Endothelial cell (in vitro differentiated cells): ENCODE results near the gene OR11A1. TPM values are rescaled to one million over a fixed set of nuclear protein-coding genes. Genes with fewer than 3 reads are reported as not detected.

Experiments
- DNase-seq: peaks from one replicate; pipeline ENCODE4 v3.0.0; 2021; ENCODE audit warnings: low spot score
- H3K27ac Mint-ChIP-seq: one replicate; pipeline ENCODE4 v1.8.0; 2021; ENCODE audit warnings: mixed read lengths, inconsistent platforms; ENCODE audit not compliant: unreplicated experiment
- H3K27me3 Mint-ChIP-seq: one replicate; pipeline ENCODE4 v1.8.0; 2021; ENCODE audit warnings: mild to moderate bottlenecking, moderate library complexity, mixed read lengths, inconsistent platforms; ENCODE audit not compliant: unreplicated experiment
- H3K36me3 Mint-ChIP-seq: one replicate; pipeline ENCODE4 v1.8.0; 2021; ENCODE audit warnings: mild to moderate bottlenecking, low read depth, mixed read lengths, inconsistent platforms; ENCODE audit not compliant: unreplicated experiment
- H3K4me1 Mint-ChIP-seq: one replicate; pipeline ENCODE4 v1.8.0; 2021; ENCODE audit warnings: mild to moderate bottlenecking, mixed read lengths, inconsistent platforms; ENCODE audit not compliant: unreplicated experiment
- H3K4me3 Mint-ChIP-seq: one replicate; pipeline ENCODE4 v1.8.0; 2021; ENCODE audit warnings: mild to moderate bottlenecking, mixed read lengths, inconsistent platforms; ENCODE audit not compliant: unreplicated experiment
- H3K9me3 Mint-ChIP-seq: one replicate; pipeline ENCODE4 v1.8.0; 2021; ENCODE audit warnings: mixed read lengths, inconsistent platforms; ENCODE audit not compliant: unreplicated experiment
- total RNA-seq: library from RNA; stranded (reverse); fragmentation: NEBNext Ultra II Directional; extraction: Animal tissue kit (Norgen Biotek cat#: 25700); gene quantifications from one replicate; pipeline ENCODE4 v1.2.1, GENCODE V29; 2021; ENCODE audit not compliant: unreplicated experiment
- TF ChIP-seq, protein P1 (sequence below): fragments of 200-600 bp; sonication (generic); IDR thresholded peaks from one replicate; pipeline ENCODE4 v1.5.0; 2021; ENCODE audit warnings: antibody characterized with exemption; ENCODE audit not compliant: unreplicated experiment

OR11A1 gene
- total RNA-seq, 1 donor from 2014 or later, result not detected

DNA sequence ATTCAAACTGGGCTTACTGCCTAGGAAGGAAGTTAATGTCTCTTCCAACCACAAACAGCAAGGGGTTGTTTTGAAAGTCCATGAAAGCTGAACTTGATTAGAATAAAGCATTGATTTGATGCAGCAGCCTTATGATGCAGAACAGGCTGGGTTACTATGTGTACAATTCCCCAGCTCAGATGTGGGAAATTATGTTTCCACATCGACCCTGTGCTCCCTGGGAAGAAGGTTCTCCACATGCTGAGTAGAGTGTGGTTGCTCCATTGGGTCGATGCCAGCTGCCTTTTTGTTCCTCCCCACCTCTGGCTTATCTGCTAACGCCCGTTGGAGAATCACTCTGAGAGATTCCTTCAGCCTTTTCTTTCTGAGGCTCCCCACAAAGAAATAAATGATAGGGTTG lies 29.7 kb upstream of the OR11A1 start:
- H3K4me1 Mint-ChIP-seq, result no peaks in the 10 kb centered on the region
- H3K4me3 Mint-ChIP-seq, result no peak overlapping the region
- H3K27me3 Mint-ChIP-seq, result no peaks in the 10 kb centered on the region
- H3K9me3 Mint-ChIP-seq, result no peaks in the 10 kb centered on the region
- H3K36me3 Mint-ChIP-seq, result no peaks in the 10 kb centered on the region
- TF ChIP-seq, protein P1, sequence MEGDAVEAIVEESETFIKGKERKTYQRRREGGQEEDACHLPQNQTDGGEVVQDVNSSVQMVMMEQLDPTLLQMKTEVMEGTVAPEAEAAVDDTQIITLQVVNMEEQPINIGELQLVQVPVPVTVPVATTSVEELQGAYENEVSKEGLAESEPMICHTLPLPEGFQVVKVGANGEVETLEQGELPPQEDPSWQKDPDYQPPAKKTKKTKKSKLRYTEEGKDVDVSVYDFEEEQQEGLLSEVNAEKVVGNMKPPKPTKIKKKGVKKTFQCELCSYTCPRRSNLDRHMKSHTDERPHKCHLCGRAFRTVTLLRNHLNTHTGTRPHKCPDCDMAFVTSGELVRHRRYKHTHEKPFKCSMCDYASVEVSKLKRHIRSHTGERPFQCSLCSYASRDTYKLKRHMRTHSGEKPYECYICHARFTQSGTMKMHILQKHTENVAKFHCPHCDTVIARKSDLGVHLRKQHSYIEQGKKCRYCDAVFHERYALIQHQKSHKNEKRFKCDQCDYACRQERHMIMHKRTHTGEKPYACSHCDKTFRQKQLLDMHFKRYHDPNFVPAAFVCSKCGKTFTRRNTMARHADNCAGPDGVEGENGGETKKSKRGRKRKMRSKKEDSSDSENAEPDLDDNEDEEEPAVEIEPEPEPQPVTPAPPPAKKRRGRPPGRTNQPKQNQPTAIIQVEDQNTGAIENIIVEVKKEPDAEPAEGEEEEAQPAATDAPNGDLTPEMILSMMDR, result no peak
- DNase-seq, result no peak
- no peak overlapping the region for H3K27ac Mint-ChIP-seq

DNA sequence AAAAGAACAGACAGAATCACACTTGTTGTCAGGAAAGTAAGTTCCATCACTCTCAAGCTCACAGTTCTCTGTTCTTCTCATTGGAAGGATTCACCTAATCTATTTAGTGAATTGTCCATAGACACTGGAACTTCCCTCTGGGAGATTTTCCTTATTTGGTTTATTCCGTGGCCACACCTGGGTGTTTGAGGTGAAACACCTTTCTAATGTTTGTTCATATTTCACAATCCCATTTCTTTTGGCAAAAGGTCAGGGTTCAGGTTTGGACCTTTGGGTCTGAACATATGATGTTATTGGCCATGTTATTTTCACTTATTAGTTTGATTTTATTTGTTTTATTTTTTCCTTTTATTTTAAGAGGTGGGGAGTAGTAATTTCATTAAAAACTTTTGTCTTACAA lies 26.9 kb upstream of the OR11A1 start:
- H3K4me1 Mint-ChIP-seq, result peaks cover 9% of the 10 kb centered on the region
- TF ChIP-seq, protein P1, result no peak
- H3K27me3 Mint-ChIP-seq, result no peaks in the 10 kb centered on the region
- H3K27ac Mint-ChIP-seq, result no peak overlapping the region
- H3K36me3 Mint-ChIP-seq, result no peaks in the 10 kb centered on the region
- no peak overlapping the region for H3K4me3 Mint-ChIP-seq
- no peaks in the 10 kb centered on the region for H3K9me3 Mint-ChIP-seq
- DNase-seq, result no peak

DNA sequence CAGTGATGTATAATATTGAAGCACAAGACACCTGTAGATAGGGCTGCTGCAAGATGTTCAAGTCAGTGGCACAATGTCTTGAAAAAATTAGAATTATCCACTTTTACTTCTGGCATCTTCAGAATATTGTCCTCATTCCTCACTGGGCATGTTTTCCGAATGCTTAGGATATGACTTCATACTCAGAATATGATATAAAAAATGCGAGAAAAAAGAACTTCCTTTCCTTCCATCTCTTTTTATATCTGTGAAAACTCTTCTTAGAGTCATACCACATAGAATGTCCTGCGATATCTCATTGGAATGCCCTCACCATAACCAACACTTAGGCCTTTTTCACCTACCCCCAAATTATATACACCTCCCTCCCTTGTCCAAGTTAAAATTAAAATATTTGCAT lies 26.3 kb upstream of the OR11A1 start:
- Mint-ChIP-seq H3K27ac (no peak overlapping the region), H3K4me3 (no peak overlapping the region), H3K36me3 (no peaks in the 10 kb centered on the region), H3K9me3 (no peaks in the 10 kb centered on the region), H3K27me3 (no peaks in the 10 kb centered on the region), H3K4me1 (peaks cover 9% of the 10 kb centered on the region)
- TF ChIP-seq, protein P1, result no peak
- no peak for DNase-seq

DNA sequence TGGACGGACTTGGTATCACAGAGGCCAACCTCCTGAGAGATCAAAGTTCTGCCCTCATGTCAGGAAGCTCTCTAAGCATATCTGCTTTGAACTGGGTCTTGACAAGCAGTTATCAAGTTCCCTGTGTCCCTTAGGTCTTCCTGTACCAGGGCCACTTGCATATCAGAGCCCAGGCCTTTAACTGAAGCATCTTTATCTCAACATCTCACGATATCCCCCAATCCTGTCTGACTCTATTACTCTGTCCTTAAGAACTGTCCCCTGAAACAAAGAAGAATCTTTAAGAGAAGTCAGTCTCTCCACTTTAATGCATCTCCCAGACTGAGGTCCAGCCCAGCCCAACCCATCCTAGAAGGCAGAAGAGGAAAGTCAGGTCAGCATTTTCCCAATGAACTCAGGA lies 22.7 kb upstream of the OR11A1 start:
- Mint-ChIP-seq H3K27me3 (no peaks in the 10 kb centered on the region), H3K36me3 (no peaks in the 10 kb centered on the region), H3K4me3 (no peak overlapping the region), H3K4me1 (peaks cover 9% of the 10 kb centered on the region), H3K27ac (no peak overlapping the region), H3K9me3 (peaks cover 3% of the 10 kb centered on the region)
- DNase-seq, result no peak
- TF ChIP-seq, protein P1, result no peak

DNA sequence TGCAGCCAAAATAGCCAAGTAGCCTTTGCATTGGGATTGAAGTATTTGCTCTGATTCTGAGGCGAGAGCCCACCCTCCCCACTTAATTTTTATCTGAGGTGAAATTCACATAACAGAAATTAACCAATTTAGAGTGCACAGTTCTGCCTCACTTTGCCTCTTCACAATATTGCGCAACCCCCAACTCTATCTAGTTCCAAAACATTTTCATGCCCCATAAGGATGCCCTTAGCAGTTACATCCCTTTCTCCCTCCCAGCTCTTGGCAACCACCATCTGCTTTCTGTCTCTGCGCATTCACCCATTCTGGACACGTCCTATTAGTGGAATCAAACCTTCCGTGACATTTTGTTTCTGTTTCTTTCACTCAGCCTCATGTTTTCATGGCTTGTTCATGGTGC lies 21.9 kb upstream of the OR11A1 start:
- peaks cover 9% of the 10 kb centered on the region for H3K4me1 Mint-ChIP-seq
- peaks cover 3% of the 10 kb centered on the region for H3K9me3 Mint-ChIP-seq
- H3K36me3 Mint-ChIP-seq, result no peaks in the 10 kb centered on the region
- H3K4me3 Mint-ChIP-seq, result no peak overlapping the region
- no peak for DNase-seq
- no peaks in the 10 kb centered on the region for H3K27me3 Mint-ChIP-seq
- TF ChIP-seq, protein P1, result no peak
- no peak overlapping the region for H3K27ac Mint-ChIP-seq
